Measurements from ENCODE around the gene FNDC8. TPM values are rescaled to one million over a fixed set of nuclear protein-coding genes. Genes with fewer than 3 reads are reported as not detected.

Gene FNDC8
- total and polyA plus RNA-seq, 9 of the 15 experiments (the other 6 are each of a cell fraction or from before 2014, with no cell fraction given) = 0.04 TPM; not detected in 8

DNA sequence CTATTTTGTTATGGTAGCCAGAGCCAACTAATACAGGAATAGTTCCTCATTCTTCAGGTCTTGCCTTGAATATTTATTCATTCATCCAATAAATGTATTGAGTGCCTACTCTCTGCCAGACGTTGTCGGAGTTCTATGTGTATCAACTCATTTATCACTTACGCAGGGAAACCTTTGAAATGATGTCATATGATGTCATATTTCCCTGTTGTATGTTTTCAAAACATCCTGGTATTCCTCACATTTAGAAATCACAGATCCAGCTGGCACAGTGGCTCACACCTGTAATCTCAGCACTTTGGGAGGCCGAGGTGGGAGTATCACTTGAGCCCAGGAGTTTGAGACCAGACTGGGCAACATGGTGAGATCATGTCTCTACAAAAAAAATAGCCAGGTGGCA, 23.4 kb downstream of the FNDC8 start:
- CTCF ChIA-PET (ENCODE audit: low intra/inter-chr PET ratio) = no interaction called here
- Histone ChIP-seq H3K9ac (ENCODE audit: insufficient read depth in 1 of 2, low read depth in 2 of 2, low read length in 2 of 2) (no peak overlapping the region), H3K4me1 (replicated peaks in 1 of 2; ENCODE audit: control insufficient read depth in 2 of 2, insufficient read depth in 2 of 2, low read length in 2 of 2) (peaks cover 0 to 15% of the 10 kb centered on the region in 2 experiments; a peak in 3 of 5 replicates), H4K20me1 (replicated peaks; ENCODE audit: control insufficient read depth, insufficient read depth, low read length) (0 out of 2 replicates have a peak, but pooled peaks cover 3% of the 10 kb centered on the region), H2AFZ (ENCODE audit: low read depth, low read length) (no peak overlapping the region), H3K79me2 (ENCODE audit: control insufficient read depth, insufficient read depth, low read length) (peaks cover 24% of the 10 kb centered on the region), H3K4me2 (ENCODE audit: insufficient read depth, low read length) (no peak overlapping the region), H3K4me3 (no peak overlapping the region), H3K9me1 (ENCODE audit: control insufficient read depth, insufficient read depth, low read length) (no peaks in the 10 kb centered on the region), H3K9me3 (replicated peaks; ENCODE audit: control insufficient read depth, insufficient read depth, low read depth, low read length) (no peaks in the 10 kb centered on the region), H3K27me3 (ENCODE audit: control insufficient read depth in 2 of 2, insufficient read depth in 2 of 2, low read length in 2 of 2) (peaks cover 19 to 22% of the 10 kb centered on the region in 2 experiments), H3K27ac (ENCODE audit: extremely low read depth, low read depth, low read length) (no peak overlapping the region), H3K36me3 (ENCODE audit: control insufficient read depth, insufficient read depth, low read length) (peaks cover 10% of the 10 kb centered on the region; the same call in 2 of the 3 replicates)
- DNase-seq (ENCODE audit: extremely low read depth in 1 of 4, low spot score in 3 of 4) (no peak), ATAC-seq (no peak), FAIRE-seq (no peak)
- POLR2A ChIA-PET = interaction anchor here (1.0 kb wide), 1 partner anchor 16 kb away, joined by 3 read pairs; no protein-coding TSS in a partner anchor
- no TSS peak for BruUV-seq (replicated peaks)
- intact Hi-C loops (cut with micrococcal nuclease) = loop anchor here (10.0 kb wide), 1 partner anchor 390 kb away; the partner anchor contains the start of gene SLFN12L
- in situ Hi-C loops (cut with MboI) = loop anchor here (10.0 kb wide), 1 partner anchor 600 kb away; no protein-coding TSS in a partner anchor
- TF ChIP-seq TOE1 (IDR thresholded peaks at IDR 0.05; ENCODE audit: borderline replicate concordance) = no peak
- no peak for TF ChIP-seq TOE1 (CRISPR knock-in tag; IDR thresholded peaks at IDR 0.05; ENCODE audit: borderline replicate concordance, low read depth)
- no peak for TF ChIP-seq ETV1 (tag; conservative IDR thresholded peaks at IDR 0.05; ENCODE audit: low read depth)
- TF ChIP-seq PTRF (tag; IDR thresholded peaks at IDR 0.05) = no peak
- TF ChIP-seq KLF10 (CRISPR knock-in tag; IDR thresholded peaks at IDR 0.05) = no peak
- TF ChIP-seq CCAR2 (IDR thresholded peaks at IDR 0.05; ENCODE audit: low read depth, low read length) = no peak
- TF ChIP-seq CEBPG (CRISPR knock-in tag; IDR thresholded peaks at IDR 0.05) = no peak
- TF ChIP-seq CEBPG (tag; conservative IDR thresholded peaks at IDR 0.05 in 1 of 2, IDR thresholded peaks at IDR 0.05 in 1 of 2) = no peak
- 42% methylated on average over 4 of the region's 4 CpGs for WGBS (ENCODE audit: insufficient coverage, low coverage, missing lambda C conversion rate)
